ENCODE data around the gene TMEM123. TPM values are rescaled to one million over a fixed set of nuclear protein-coding genes. Genes with fewer than 3 reads are reported as not detected.
A peak's percentile ranks its signal among the peaks of the same experiment; 100 is the strongest.

Gene TMEM123
- total and polyA plus RNA-seq, 2 of the 13 experiments (the other 11 are each of a cell fraction or from before 2014, with no cell fraction given), result 365 to 2,761 TPM

DNA sequence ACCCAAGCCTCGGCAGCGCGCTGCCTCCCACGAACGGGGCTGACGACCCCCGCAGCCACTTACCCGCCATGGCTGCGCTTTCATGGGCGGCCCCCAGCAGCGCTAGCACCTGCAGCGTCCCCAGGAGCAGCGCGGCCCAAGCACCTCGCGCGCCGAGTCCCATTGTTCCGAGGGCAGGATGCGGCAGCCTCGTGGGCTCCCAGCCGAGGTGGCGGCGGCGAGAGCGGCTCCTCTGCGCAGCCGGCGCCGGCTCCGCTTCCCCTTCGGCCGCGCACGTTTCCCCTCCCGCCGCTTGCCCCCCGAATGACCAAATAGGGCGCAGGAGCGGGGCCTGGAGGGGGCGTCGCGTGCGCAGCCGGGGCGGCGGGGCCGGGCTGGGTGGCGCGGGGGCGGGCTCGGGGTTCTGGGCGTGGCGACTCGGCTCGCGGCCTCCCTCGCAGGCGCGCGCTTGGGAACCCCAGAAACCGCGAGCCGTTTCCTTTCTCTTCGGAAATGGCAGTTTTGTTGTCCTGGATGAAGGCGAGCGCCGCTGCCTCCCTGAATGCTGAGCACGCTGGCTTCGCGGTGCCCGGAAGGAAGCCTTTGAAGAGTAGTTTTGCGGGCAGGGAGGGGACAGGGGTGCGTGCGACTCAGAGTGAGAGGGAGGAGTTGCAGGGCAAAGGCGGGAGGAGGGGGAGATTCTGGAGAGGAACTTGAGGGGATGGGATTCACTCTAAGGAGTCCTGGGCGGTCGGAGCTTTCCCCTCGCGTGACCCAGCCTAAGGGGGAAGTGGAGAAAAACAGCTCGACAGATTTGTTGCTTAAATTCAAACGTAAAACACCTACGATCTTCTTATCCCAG, at the start of gene TMEM123 (continued):
- TF ChIP-seq ZSCAN30 (CRISPR knock-in tag; IDR thresholded peaks at IDR 0.05) (no peak), ATF2 (CRISPR knock-in tag; IDR thresholded peaks at IDR 0.05) (no peak), HOXA7 (CRISPR knock-in tag; IDR thresholded peaks at IDR 0.05) (no peak), SNAPC4 (CRISPR knock-in tag; IDR thresholded peaks at IDR 0.05) (no peak), ZZZ3 (CRISPR knock-in tag; IDR thresholded peaks at IDR 0.05; ENCODE audit: borderline replicate concordance) (no peak), HMGA1 (CRISPR knock-in tag; conservative IDR thresholded peaks at IDR 0.05) (no peak), ZNF552 (CRISPR knock-in tag; IDR thresholded peaks at IDR 0.05; ENCODE audit: borderline replicate concordance) (0 out of 2 replicates have a peak, but pooled peaks have one; percentile 48), ARID2 (CRISPR knock-in tag; IDR thresholded peaks at IDR 0.05; ENCODE audit: borderline replicate concordance) (no peak), ARHGAP35 (CRISPR knock-in tag; IDR thresholded peaks at IDR 0.05; ENCODE audit: borderline replicate concordance) (peak; percentile 82; the same call in 1 of the 2 replicates), EP300 (IDR thresholded peaks at IDR 0.05; ENCODE audit: low read depth in 2 of 2, low read length in 2 of 2) (no peak), EP300 (CRISPR knock-in tag; IDR thresholded peaks at IDR 0.05; ENCODE audit: borderline replicate concordance) (no peak), DMAP1 (CRISPR knock-in tag; IDR thresholded peaks at IDR 0.05) (0 out of 2 replicates have a peak, but pooled peaks have one; percentile 28), ZNF576 (CRISPR knock-in tag; IDR thresholded peaks at IDR 0.05) (no peak), ZNF17 (CRISPR knock-in tag; IDR thresholded peaks at IDR 0.05) (no peak), HNRNPK (IDR thresholded peaks at IDR 0.05; ENCODE audit: low read depth, low read length, poor library complexity, severe bottlenecking) (peak; percentile 85), KAT2B (IDR thresholded peaks at IDR 0.05; ENCODE audit: borderline replicate concordance, low read depth, low read length) (no peak), ZNF546 (CRISPR knock-in tag; conservative IDR thresholded peaks at IDR 0.05) (no peak; the same call in 1 of the 2 replicates)
- TF ChIP-seq, protein P1, sequence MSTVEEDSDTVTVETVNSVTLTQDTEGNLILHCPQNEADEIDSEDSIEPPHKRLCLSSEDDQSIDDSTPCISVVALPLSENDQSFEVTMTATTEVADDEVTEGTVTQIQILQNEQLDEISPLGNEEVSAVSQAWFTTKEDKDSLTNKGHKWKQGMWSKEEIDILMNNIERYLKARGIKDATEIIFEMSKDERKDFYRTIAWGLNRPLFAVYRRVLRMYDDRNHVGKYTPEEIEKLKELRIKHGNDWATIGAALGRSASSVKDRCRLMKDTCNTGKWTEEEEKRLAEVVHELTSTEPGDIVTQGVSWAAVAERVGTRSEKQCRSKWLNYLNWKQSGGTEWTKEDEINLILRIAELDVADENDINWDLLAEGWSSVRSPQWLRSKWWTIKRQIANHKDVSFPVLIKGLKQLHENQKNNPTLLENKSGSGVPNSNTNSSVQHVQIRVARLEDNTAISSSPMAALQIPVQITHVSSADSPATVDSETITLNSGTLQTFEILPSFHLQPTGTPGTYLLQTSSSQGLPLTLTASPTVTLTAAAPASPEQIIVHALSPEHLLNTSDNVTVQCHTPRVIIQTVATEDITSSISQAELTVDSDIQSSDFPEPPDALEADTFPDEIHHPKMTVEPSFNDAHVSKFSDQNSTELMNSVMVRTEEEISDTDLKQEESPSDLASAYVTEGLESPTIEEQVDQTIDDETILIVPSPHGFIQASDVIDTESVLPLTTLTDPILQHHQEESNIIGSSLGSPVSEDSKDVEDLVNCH (CRISPR knock-in tag; IDR thresholded peaks at IDR 0.05), result no peak
- TF ChIP-seq, protein P2, sequence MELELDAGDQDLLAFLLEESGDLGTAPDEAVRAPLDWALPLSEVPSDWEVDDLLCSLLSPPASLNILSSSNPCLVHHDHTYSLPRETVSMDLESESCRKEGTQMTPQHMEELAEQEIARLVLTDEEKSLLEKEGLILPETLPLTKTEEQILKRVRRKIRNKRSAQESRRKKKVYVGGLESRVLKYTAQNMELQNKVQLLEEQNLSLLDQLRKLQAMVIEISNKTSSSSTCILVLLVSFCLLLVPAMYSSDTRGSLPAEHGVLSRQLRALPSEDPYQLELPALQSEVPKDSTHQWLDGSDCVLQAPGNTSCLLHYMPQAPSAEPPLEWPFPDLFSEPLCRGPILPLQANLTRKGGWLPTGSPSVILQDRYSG (CRISPR knock-in tag; IDR thresholded peaks at IDR 0.05), result no peak

Measured in HepG2 (cell line).